NOMO-1 treated with DMSO at 0.1 percent for 48 hours (cell line): ENCODE measurements around the gene CXCL1.
"Not testable (repeated sequence)": the region's sequence is repeated elsewhere in the genome, so short reads cannot be mapped to it uniquely, and the experiment has no call there.

Source experiments
- DNase-seq: peaks from one replicate; lab custom pipeline; 2025; ENCODE audit not compliant: unreplicated experiment; lab: John Stamatoyannopoulos, UW

CXCL1 gene

GRCh38 chr4:73872316-73873108 lies 3.3 kb downstream of the CXCL1 start:
- DNase-seq: peak; percentile 81

GRCh38 chr4:73874386-73874785 lies 5.2 kb downstream of the CXCL1 start:
- DNase-seq: peak; percentile 40

- no peak for DNase-seq
Observed at GRCh38 chr4:73875401-73875800, 6.2 kb downstream of the CXCL1 start.

- no peak for DNase-seq
Observed at GRCh38 chr4:73883306-73883705, 14.1 kb downstream of the CXCL1 start.

- no peak for DNase-seq
Observed at GRCh38 chr4:73885574-73886267, 16.5 kb downstream of the CXCL1 start.

GRCh38 chr4:73891326-73891725 lies 22.1 kb downstream of the CXCL1 start:
- DNase-seq: no peak

GRCh38 chr4:73891739-73892405 lies 22.7 kb downstream of the CXCL1 start:
- no peak for DNase-seq

- no peak for DNase-seq
Observed at GRCh38 chr4:73892966-73893365, 23.8 kb downstream of the CXCL1 start.

GRCh38 chr4:73894001-73894400 lies 24.8 kb downstream of the CXCL1 start:
- DNase-seq: no peak

GRCh38 chr4:73895201-73896175 lies 26.3 kb downstream of the CXCL1 start:
- no peak for DNase-seq

GRCh38 chr4:73896416-73896815 lies 27.2 kb downstream of the CXCL1 start:
- DNase-seq: no peak

GRCh38 chr4:73897380-73898136 lies 28.4 kb downstream of the CXCL1 start:
- no peak for DNase-seq

GRCh38 chr4:73899338-73899737 lies 30.1 kb downstream of the CXCL1 start:
- DNase-seq: not testable (repeated sequence)

- no peak for DNase-seq
Observed at GRCh38 chr4:73901031-73901430, 31.8 kb downstream of the CXCL1 start.

- DNase-seq: no peak
Observed at GRCh38 chr4:73902038-73902637, 32.9 kb downstream of the CXCL1 start.

- no peak for DNase-seq
Observed at GRCh38 chr4:73902817-73903547, 33.8 kb downstream of the CXCL1 start.

- DNase-seq: no peak
Observed at GRCh38 chr4:73904491-73904890, 35.3 kb downstream of the CXCL1 start.

GRCh38 chr4:73908965-73909364 lies 39.8 kb downstream of the CXCL1 start:
- no peak for DNase-seq

GRCh38 chr4:73911746-73912145 lies 42.6 kb downstream of the CXCL1 start:
- DNase-seq: no peak
